ENCODE results near the gene DHDH.

The DHDH gene

GRCh38 chr19:48993175-48994034, 59.9 kb downstream of the DHDH start, which contains the start of the genes GYS1 and RUVBL2:
Gene GYS1, minus strand, starts transcription at chr19:48993309. Its CDS starts 197 bp downstream, at chr19:48993112.
Gene RUVBL2, plus strand, starts transcription at chr19:48993887. Its CDS starts 25 bp downstream, at chr19:48993912.
- peak; percentile 98 for DNase-seq (ENCODE audit: low spot score)

GRCh38 chr19:48994035-48994386, 60.5 kb downstream of the DHDH start:
- no peak for DNase-seq (ENCODE audit: low spot score)

Data from HuH-7.5 (cell line).